MM.1S (cell line): ENCODE data around the gene ADORA2B.

Experiments
- DNase-seq: peaks from one replicate; pipeline ENCODE4 v3.0.0-alpha.2; 2015
- H2AFZ ChIP-seq: fragments of 300-600 bp; sonication (generic); 2 replicates; pipeline ENCODE4 v1.6.0; 2016; ENCODE audit warnings: antibody characterized with exemption, low read length
- H3F3A ChIP-seq: fragments of 300-600 bp; sonication (generic); 2 replicates; pipeline ENCODE4 v1.6.1; 2016; ENCODE audit warnings: mild to moderate bottlenecking, antibody characterized with exemption, low read length, moderate library complexity, mixed read lengths; ENCODE audit not compliant: insufficient read depth
- H3K27ac ChIP-seq: fragments of 300-600 bp; sonication (generic); 2 replicates; pipeline ENCODE4 v1.5.1; 2016; ENCODE audit warnings: mild to moderate bottlenecking, low read length
- H3K27me3 ChIP-seq: fragments of 300-600 bp; sonication (generic); replicated peaks from 2 replicates; pipeline ENCODE4 v1.6.0; 2016; ENCODE audit warnings: low read length; ENCODE audit not compliant: insufficient read depth
- H3K36me3 ChIP-seq: fragments of 300-600 bp; sonication (generic); replicated peaks from 2 replicates; pipeline ENCODE4 v1.6.1; 2016; ENCODE audit warnings: mild to moderate bottlenecking, low read length, mixed read lengths; ENCODE audit not compliant: insufficient read depth
- H3K4me1 ChIP-seq: fragments of 300-600 bp; sonication (generic); 2 replicates; pipeline ENCODE4 v1.6.1; 2016; ENCODE audit warnings: low read length, mixed read lengths
- H3K4me2 ChIP-seq: fragments of 300-600 bp; sonication (generic); 2 replicates; pipeline ENCODE4 v1.6.0; 2016; ENCODE audit warnings: low read depth, low read length
- H3K4me3 ChIP-seq: fragments of 300-600 bp; sonication (generic); 2 replicates; pipeline ENCODE4 v1.5.1; 2016; ENCODE audit warnings: low read length, mixed read lengths
- H3K79me2 ChIP-seq: fragments of 300-600 bp; sonication (generic); 2 replicates; pipeline ENCODE4 v1.6.1; 2016; ENCODE audit warnings: mixed run types, low read length, mixed read lengths
- H3K9ac ChIP-seq: fragments of 300-600 bp; sonication (generic); 2 replicates; pipeline ENCODE4 v1.6.1; 2016; ENCODE audit warnings: low read length, mixed read lengths
- H3K9me2 ChIP-seq: fragments of 300-600 bp; sonication (generic); replicated peaks from 2 replicates; pipeline ENCODE4 v1.6.1; 2016; ENCODE audit warnings: mild to moderate bottlenecking, low read length, mixed read lengths; ENCODE audit not compliant: insufficient read depth
- H3K9me3 ChIP-seq: fragments of 300-600 bp; sonication (generic); replicated peaks from 2 replicates; pipeline ENCODE4 v1.6.1; 2016; ENCODE audit warnings: mild to moderate bottlenecking, low read length, mixed read lengths; ENCODE audit not compliant: insufficient read depth
- H4K20me1 ChIP-seq: fragments of 300-600 bp; sonication (generic); 2 replicates; pipeline ENCODE4 v1.6.1; 2016; ENCODE audit warnings: mild to moderate bottlenecking, low read length, moderate library complexity, mixed read lengths; ENCODE audit not compliant: insufficient read depth
- EZH2 ChIP-seq: fragments of 300-600 bp; sonication (generic); optimal IDR thresholded peaks from 2 replicates; pipeline ENCODE3; 2017; ENCODE audit warnings: low read depth, mild to moderate bottlenecking, antibody characterized with exemption, low read length, mixed read lengths
- EZH2phosphoT487 ChIP-seq: fragments of 300-600 bp; sonication (generic); IDR thresholded peaks from 2 replicates; pipeline ENCODE4 v1.6.1; 2018; ENCODE audit warnings: antibody characterized with exemption, low read length
- TF ChIP-seq, protein P1 (sequence below): fragments of 300-600 bp; sonication (generic); IDR thresholded peaks from 2 replicates; pipeline ENCODE4 v1.5.1; 2016; ENCODE audit warnings: antibody characterized with exemption, low read length, mixed read lengths

Gene ADORA2B

DNA sequence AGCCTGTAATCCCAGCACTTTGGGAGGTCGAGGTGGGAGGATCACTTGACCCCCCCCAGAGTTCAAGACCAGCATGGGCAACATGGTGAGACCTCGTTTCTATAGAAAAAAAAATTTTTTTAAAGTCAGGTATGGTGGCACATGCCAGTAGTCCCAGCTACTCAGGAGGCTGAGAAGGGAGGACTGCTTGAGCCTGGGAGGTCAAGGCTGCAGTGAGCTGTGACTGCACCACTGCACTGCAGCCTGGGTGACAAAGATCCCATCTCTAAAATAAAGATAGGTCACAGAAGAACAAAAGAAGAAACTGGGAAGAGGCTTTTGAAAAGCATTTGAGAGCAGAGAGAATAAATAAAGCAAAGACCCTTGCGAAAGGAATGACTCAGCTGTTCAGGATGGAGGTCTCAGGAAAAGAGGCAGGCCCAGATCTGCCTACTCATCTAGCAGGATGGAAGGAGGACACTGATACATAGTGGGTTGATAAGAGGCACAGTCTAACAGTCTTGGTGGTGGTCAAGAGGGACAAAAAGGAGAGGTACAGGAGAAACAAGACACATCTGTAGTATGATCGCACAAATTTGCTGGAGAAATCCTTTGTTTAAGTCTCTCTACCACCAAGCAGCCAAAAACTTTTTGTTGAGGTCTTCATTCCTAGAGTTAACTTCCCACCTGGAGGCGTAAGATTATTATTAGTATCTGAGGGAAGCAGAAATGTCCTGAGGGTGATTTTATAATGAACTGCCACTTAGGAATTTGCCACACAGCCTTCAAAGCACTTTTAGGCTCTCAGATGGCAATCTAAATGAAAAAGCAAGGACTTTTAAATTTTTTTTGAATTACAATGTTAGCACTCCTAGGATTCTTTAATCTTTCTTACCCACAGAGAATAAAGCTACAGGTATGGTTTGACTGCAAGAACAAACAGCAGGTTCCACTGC is 37.0 kb downstream of the ADORA2B start:
- H4K20me1 ChIP-seq, result no peaks in the 10 kb centered on the region
- H2AFZ ChIP-seq, result no peak overlapping the region
- H3K4me2 ChIP-seq, result no peak overlapping the region
- no peak overlapping the region for H3K4me3 ChIP-seq
- no peak overlapping the region for H3K9ac ChIP-seq
- TF ChIP-seq EZH2 (no peak), EZH2phosphoT487 (no peak)
- TF ChIP-seq, protein P1, sequence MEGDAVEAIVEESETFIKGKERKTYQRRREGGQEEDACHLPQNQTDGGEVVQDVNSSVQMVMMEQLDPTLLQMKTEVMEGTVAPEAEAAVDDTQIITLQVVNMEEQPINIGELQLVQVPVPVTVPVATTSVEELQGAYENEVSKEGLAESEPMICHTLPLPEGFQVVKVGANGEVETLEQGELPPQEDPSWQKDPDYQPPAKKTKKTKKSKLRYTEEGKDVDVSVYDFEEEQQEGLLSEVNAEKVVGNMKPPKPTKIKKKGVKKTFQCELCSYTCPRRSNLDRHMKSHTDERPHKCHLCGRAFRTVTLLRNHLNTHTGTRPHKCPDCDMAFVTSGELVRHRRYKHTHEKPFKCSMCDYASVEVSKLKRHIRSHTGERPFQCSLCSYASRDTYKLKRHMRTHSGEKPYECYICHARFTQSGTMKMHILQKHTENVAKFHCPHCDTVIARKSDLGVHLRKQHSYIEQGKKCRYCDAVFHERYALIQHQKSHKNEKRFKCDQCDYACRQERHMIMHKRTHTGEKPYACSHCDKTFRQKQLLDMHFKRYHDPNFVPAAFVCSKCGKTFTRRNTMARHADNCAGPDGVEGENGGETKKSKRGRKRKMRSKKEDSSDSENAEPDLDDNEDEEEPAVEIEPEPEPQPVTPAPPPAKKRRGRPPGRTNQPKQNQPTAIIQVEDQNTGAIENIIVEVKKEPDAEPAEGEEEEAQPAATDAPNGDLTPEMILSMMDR, result no peak
- no peaks in the 10 kb centered on the region for H3K79me2 ChIP-seq
- H3K9me2 ChIP-seq, result no peaks in the 10 kb centered on the region
- H3K9me3 ChIP-seq, result no peaks in the 10 kb centered on the region
- no peaks in the 10 kb centered on the region for H3F3A ChIP-seq
- no peaks in the 10 kb centered on the region for H3K36me3 ChIP-seq
- DNase-seq, result no peak
- no peak overlapping the region for H3K27ac ChIP-seq
- H3K4me1 ChIP-seq, result no peaks in the 10 kb centered on the region
- H3K27me3 ChIP-seq, result no peaks in the 10 kb centered on the region

- Histone ChIP-seq H3K27ac (no peak overlapping the region), H2AFZ (no peak overlapping the region), H3K4me2 (no peak overlapping the region), H3K4me1 (peaks cover 7% of the 10 kb centered on the region), H3K36me3 (no peaks in the 10 kb centered on the region), H3F3A (peaks cover 6% of the 10 kb centered on the region), H3K27me3 (no peaks in the 10 kb centered on the region), H3K9ac (no peak overlapping the region), H3K9me3 (no peaks in the 10 kb centered on the region), H4K20me1 (peaks cover 3% of the 10 kb centered on the region; the same call in 1 of the 2 replicates), H3K9me2 (no peaks in the 10 kb centered on the region), H3K4me3 (no peak overlapping the region), H3K79me2 (peaks cover 14% of the 10 kb centered on the region)
- TF ChIP-seq EZH2 (no peak), EZH2phosphoT487 (no peak)
- TF ChIP-seq, protein P1, result no peak
- no peak for DNase-seq
Observed at GRCh38 chr17:15996322-15996721, 51.4 kb downstream of the ADORA2B start.

DNA sequence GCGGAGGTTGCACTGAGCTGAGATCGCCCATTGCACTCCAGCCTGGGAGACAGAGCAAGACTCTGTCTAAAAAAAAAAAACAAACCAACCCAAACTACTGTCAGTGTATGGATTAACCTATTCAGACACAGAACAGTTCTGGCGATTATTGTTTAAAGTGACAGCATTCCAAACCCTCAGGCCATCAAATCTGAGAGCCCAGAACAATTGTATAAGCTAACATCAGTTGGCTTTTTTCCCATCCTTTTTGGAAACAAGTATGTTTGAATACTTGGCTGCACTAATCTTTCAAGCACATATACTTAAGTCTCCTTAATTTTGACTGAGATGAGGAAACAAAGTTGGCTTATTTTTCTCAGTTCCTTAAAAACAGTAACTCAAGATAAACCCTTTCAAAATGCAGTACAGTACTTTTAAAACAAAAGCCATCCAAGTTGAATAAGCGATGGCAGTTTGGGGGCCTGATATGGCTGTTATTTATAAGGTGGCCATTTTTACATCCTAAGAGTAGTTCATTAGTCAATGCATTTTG is 53.2 kb downstream of the ADORA2B start:
- H3K9me3 ChIP-seq, result no peaks in the 10 kb centered on the region
- no peaks in the 10 kb centered on the region for H3K9me2 ChIP-seq
- H3K79me2 ChIP-seq, result peaks cover 32% of the 10 kb centered on the region
- peaks cover 3% of the 10 kb centered on the region; the same call in 1 of the 2 replicates for H3K36me3 ChIP-seq
- peak overlapping the region; percentile 92; the same call in 1 of the 2 replicates for H3K4me2 ChIP-seq
- no peak for TF ChIP-seq EZH2phosphoT487
- TF ChIP-seq, protein P1, result no peak
- TF ChIP-seq EZH2, result no peak
- H3K4me1 ChIP-seq, result peaks cover 12% of the 10 kb centered on the region
- H3F3A ChIP-seq, result peaks cover 6% of the 10 kb centered on the region
- H4K20me1 ChIP-seq, result peaks cover 3% of the 10 kb centered on the region; the same call in 1 of the 2 replicates
- H3K4me3 ChIP-seq, result no peak overlapping the region
- no peak for DNase-seq
- H2AFZ ChIP-seq, result no peak overlapping the region
- no peak overlapping the region for H3K27ac ChIP-seq
- H3K27me3 ChIP-seq, result no peaks in the 10 kb centered on the region
- no peak overlapping the region for H3K9ac ChIP-seq
